Right forelimb (tissue), 1 donor: ENCODE measurements around the gene ARRB1.

Source experiments
- DNase-seq: peaks from one replicate; pipeline ENCODE4 v3.0.0-alpha.2; 2018

The ARRB1 gene

DNA sequence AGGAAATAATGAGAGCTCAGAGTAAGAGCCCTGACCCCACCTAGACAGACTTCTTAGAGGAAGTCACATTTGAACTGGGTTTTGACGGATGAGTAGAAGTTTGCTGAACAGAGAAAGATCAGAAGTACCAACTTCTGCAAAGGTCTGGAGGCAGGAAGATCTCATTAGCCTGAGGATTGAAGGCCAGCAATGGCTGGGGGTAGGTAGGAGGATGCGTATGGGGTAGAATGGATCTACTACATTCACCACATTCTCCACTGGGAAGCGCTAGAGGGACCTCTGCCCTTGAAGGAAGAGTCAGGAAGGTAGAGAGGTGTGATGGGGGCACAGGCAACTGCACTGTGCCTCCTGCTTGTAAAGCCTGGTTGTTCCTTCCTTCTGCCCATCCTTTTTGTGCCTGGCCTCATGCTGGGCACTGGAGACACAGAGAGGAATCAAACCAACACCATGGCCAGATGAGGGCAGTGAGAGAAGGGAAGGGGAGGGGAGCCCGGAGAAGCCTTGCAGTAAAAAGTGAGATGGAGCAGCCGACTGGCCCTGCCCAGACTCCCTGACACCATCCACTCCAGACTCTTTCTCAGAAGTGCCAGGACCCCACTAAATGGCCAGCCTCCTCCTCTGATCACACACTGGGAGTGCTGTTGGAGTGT, 106.0 kb downstream of the ARRB1 start:
- no peak for DNase-seq

DNA sequence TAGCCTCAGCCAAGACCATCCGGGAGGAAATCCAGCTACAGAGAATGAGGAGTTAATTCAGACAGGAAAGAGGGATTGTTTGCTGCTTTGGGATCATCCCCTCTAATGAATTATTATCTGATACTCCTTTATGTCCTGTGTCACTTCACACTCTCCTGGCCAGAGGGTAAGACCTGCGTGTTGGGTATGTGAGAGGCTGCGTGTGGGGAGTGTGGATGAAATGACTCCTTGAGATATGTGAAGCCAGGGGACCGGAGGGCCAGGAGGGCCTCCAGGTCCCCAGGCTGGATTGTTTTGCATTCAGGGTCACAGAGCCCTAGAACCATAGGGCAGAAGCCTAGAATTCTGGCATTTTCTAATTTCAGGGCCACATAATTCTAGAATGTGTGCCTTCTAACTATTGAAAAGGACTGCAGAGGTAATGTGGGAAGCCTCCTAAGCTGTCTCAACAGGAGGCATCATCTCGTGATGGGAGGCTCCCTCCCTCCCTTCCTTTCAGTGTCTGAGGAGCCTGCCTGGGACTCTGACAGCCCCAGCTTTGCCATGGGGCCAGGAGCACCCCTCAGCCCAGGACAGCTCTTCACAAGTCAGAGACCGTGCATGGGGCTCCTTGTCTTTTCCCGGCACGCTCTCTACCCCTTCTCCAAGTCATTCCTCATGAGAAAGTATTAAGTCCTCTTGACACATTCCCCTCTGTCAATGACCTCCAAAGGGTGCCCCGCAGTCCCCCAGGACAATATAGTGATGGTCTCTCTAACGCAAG, 107.2 kb downstream of the ARRB1 start:
- no peak for DNase-seq

DNA sequence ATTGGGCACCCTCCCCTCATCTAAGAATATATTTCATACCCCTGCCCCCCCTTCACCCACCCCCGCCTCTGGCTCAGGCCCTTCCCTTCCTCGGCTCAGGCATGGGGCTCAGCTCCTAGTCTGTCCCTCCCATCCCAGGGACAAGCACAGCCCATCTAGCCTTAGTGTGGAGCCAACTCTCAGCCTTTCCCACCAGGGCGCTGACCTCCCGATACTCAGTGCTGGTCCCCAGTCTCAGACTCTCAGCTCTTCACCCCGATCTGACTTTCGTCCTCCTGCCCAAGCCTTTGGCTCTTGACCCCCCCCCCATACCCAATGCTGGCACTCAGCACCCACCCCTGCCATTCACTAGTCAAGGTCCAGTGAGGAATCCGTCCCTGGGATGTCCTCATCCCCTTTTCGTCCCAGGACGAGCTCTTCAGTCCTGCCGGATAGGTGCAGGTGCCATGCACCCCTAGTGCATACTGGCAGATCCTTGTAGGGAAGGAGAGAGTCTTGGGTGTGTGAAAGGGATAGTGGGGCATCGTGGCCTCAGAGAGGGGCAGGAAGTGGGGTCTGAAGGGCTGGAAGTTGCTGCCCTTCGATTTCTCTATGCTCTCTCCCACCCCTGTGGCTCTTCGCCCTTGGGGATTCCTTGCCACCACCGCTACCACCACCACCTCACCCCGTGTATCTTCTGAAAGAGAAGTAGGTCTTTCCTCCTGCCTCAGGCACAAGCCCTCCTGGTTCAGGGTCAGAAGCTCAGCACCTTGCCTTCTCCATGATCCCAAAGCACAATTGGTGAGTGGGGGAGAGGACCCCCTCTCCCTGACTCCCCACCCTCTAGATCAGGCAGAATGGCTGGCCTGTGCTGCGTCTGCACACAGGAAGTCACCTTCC, 108.5 kb downstream of the ARRB1 start:
- no peak for DNase-seq

DNA sequence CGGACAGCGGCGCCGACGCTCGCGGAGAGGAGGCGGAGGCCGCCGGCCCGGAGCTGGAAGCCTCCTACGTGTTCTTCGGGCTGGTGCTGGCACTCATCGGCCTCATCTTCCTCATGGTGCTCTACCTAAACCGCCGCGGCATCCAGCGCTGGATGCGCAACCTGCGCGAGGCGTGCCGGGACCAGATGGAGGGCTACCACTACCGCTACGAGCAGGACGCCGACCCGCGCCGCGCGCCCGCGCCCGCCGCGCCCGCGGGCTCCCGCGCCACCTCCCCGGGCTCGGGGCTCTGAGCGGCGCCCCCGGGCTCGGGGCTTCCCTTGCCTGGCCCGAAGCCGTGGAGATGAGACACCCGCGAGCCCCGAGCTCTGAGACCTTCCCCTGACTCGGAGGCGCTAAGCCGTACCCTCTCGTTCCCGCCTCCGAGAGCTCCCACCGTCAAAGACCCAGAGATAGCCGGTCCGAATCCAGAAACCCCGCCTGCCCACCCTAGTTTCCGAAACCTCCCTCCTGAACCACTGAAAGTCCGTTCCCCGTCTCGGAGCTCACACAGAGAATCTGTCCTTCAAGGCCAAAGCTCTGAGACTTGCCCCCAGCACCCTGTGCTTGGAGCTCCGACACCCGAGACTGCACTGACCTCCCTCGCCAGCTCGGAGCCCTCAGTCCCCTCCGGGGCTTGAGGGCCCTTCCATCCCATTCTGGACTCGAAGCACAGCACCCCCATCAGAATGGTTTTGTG, 109.4 kb downstream of the ARRB1 start:
- no peak for DNase-seq

DNA sequence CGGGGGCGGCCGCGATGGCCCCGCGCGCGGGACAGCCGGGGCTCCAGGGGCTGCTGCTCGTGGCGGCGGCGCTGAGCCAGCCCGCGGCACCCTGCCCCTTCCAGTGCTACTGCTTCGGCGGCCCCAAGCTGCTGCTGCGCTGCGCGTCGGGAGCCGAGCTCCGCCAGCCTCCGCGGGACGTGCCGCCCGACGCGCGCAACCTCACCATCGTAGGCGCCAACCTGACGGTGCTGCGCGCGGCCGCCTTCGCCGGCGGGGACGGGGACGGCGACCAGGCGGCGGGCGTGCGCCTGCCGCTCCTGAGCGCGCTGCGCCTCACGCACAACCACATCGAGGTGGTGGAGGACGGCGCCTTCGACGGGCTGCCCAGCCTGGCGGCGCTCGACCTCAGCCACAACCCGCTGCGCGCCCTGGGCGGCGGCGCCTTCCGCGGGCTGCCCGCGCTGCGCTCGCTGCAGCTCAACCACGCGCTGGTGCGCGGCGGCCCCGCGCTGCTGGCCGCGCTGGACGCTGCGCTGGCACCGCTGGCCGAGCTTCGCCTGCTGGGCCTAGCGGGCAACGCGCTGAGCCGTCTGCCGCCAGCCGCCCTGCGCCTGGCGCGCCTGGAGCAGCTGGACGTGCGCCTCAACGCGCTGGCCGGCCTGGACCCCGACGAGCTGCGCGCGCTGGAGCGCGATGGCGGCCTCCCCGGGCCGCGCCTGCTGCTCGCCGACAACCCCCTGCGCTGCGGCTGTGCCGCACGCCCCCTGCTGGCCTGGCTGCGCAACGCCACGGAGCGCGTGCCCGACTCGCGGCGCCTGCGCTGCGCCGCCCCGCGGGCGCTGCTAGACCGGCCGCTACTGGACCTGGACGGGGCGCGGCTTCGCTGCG, 110.2 kb downstream of the ARRB1 start:
- peak; percentile 94 for DNase-seq

DNA sequence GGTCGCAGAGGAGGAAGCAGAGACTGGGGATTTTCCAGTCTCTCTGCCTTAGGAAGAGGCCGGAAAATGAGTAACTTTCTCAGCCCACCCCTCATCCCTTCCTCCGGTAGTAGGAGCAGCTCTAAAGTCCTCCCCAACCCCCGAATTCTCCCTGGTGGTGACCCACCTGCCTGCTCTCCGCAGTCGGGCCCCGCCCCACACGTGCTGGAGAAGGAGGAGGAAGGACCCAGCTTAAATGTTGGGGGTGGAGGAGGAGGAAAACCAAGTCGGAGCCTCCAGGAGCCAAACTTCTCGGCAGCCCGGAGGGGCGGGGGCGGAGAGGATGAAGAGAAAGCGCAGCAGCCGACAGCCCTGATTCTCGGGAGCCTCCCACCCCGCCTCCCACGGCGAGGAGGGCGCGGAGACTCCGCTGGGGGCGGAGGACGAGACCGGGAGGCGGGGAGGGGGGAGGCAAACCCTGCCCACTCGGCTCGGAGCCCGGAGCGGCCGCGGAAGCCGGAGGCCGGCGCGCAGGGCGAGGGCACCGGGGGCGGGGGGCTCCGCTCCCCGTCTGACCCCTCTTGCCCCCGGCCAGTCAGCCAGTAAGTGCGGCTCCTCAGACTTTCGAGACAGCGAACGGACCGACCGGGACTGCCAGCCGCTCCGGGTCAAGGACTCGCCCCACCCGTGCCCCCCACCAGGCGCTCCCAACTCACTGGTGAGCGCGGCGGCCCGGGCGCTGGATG, 111.0 kb downstream of the ARRB1 start, which contains the start of gene TPBGL:
Gene TPBGL, plus strand, starts transcription at position 464 of the 725 bp plus-strand sequence. CDS start 276 bp downstream, outside the sequence.
- peak; percentile 60 for DNase-seq

DNA sequence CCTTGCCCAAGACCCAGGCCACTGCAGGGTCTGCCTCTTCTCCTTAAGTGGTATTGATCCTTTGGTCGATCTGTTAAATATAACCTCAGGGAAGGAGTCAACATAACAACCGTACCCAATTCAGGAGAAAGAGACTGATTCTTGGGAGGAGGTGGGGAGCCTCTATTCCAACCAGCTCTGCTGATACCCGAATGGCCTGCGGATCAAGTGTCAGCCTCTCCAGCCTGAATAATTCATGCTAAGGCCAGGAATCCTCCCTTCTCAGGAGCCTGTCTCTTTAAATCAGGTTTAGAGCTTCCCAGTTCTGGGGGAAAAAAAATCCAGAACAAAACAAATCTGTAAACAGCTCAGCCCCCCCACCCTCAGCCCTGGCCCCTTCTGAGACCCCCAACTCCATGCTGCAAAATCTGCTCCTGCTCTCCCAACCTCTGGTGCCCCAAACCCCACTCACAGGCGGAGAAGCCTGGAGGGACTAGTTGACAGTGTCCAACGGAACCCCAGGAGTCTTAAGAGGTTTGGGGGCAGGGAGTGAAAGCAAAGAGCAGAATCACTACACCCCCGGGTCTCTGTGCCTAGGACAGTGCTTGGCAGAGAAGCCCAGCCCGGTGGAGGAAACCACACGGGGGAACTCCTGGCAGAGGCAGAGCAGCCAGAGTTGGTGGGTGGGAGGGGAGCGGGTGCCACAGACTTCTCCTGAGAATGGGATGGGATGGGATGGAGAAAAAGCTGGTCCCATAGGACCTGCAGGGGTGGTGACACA, 111.8 kb downstream of the ARRB1 start:
- no peak for DNase-seq

DNA sequence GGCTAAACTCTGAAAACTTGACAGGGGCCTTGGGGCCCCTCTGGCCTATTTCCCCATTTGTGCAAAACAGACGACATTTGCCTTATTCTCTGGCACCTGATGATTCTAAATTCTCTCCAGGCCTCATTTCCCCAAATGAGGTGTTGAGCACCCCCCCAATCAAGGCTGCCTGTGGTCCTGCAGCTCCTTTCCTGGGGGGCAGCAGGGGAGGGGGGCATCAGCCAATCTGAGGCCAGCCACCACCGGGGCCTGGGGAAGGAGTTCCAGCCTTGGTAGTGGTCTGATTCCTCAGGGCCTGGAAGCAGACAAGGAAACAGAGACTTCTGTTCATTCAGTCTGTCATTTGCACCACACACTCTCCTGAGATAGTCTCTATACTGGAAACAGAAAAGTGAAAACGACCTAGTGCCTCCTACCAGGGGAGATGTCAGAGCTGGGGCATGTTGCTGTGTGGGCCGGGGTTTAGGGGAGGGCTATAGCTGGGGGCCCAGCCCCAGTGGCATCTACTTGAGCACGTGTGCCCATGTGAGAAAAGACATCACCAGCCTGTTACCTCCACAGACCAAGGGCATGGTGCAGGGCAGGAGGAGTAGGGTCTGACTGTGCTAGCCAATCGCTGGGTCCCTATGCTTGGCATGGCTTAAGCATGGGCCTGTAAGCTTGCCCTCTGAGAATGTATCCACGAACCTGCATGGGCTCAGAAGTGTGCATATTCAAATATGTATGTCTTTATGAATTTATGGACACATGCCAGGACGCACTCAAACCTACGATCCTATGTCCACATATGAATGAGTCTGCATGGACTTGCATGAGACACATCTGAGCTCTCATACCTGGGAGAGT, 112.6 kb downstream of the ARRB1 start:
- DNase-seq, result no peak

DNA sequence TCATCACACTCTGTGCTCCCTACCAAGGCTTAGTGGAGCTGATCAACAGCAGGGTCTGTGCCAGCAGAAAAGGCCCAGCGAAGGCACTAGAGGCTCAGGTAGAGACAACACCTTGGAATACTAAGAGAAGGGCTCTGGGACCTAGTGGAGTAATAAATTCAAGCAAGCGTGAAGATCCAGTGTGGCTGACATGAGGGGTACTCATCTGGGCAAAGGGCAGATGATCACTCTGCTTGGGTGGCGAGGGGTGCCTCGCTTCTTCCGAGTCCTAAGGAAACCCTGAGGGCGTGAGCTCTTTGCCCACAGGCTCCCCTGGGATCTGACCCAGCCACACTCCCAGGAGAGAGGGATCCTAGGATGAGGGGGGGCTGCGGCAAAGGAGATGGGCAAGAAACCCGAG, 114.4 kb downstream of the ARRB1 start:
- DNase-seq, result no peak

DNA sequence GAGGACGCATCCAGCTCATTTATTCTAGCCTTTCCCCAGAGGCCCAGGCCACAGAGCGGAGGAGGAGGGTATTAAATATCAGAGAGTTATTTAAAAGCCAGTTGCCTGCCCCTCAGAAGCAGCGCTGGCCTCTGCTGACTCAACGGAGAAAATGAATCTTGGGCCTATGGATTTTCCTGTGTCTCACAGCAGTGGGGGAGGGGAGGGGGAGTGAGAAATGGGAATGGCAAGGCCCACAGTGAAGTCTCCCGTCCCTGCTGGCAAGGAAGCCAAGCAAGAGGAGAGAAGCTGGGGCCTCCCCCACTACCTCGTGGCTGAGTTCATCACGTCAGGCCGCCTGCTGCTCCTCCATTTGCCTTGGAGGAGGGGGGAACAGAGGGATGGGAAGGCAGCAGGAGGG, 115.4 kb downstream of the ARRB1 start:
- no peak for DNase-seq

DNA sequence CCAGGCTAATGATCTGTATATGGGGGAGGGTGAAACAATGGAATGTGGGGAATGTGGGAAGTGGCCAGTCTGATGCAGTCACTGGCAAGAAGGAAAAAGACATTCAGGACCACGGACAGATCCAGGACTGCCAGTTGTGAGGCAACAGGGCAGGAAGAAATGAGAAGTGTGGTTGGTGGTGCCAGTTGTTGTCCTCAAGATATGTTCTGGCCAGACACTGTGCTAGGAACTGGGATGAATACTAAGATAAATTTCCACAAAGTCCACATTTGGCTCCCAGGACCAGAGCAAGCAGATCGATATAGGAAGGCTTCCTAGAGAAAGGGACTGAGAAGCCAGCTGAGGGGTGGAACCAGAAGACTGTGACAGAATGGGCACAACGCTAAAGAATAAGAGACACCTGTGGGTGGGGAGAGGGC, 117.7 kb downstream of the ARRB1 start:
- peak; percentile 57 for DNase-seq

DNA sequence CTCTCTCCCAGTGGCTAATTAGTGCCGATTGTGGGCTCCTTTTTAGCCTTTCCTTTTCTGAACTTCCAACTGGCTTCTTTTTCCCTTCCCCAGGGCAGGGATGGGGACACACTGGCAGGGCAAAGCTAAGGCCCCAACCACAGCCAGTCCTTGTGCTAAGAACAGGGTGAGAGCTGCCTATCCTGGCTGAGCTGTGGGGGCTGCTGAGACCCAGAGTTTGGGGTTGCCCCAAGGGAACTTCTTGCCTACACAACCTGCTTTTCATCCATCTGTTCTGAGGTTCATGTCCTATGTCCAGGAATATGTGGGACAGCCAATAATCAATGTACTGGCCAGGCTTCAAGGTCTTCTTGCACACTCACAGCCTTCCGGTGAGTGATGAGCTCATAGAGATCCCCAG, 120.8 kb downstream of the ARRB1 start:
- DNase-seq, result no peak

DNA sequence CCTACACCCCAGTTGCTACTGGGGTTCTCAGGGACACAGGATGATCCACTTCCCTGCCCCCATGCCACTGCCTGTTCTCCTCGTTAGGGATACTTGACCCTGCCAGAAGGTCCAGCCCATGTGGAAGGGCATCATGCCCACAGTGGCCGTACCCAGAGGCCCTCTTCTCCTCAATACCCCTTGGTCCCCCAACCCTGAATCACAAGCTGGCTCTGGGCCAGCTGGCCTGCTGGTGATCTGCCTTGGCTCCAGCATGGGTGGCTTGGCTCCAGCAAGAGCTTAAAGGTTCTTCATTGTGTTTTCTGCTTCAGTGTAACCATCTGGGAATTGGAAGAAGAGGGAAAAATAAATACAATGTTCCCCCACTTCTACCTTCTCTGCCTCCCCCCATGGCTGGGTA, 122.0 kb downstream of the ARRB1 start:
- DNase-seq, result no peak

DNA sequence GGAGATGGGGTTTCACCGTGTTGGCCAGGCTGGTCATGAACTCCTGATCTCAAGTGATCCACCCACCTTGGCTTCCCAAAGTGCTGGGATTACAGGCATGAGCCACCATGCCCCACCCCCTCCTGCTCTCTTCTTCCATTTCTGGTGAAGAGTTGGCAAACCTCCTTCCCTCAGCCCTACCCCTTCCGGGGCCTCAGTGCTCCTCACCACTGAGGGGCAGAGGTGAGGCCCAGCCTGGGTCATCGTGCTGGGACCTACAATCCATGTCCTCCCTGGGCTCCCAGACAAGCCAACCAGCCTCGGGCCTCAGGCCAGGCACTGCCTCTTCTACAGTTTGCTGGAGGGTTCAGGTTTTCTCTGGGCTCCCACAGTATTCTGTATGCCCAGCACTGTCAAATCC, 125.7 kb downstream of the ARRB1 start:
- no peak for DNase-seq

DNA sequence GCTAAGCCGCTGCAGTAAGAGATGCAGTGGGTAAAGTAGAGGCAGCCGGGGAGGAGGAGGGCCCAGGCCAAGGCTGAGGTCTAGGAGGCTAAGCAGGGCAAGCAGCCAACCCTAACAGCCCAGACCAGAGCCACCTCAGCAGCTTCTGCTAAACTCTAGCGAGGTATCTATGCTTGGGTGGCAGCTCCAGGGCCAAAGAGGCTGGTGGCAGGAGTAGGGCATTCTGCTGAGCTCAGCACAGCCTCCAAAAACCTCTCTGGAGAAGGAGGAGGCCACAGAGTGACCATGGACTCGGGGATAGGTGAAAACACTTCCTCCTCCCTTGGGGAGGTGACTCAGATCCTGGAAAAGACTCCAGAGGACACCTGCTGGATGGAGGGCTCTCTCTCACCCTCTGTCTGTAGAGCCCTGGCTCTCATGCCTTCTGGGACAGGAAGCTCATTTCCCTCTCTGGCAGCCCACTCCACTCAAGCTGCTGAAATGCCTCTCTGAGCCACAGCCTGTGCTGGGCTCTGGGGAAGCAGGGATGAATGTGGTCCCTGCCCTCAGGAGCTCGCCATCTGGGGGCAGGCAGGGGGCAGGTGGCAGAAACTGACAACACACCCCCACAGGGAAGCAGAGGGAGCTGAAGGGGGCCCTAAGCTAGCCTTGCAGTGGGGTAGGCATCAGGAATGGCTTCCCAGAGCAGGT, 127.4 kb downstream of the ARRB1 start:
- DNase-seq, result no peak

DNA sequence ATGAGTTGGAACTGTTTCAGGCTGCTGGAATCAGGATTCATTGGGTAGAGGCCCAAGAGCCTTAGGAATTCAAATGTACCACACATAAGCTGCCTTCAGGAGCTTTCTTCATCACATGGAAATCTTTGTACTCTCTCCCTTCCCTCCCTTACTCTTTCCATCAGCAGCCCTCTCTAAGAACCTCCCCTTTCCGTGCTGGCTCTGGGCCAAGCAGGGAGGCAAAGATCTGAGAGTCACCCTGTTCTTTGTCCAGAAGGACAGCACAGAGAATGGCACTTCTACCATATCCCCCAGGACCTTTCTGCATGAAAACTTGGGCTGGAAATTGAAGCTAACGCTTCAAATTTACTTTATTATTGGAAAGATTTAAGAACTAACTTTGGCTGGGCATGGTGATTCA, 131.6 kb downstream of the ARRB1 start:
- DNase-seq, result no peak

DNA sequence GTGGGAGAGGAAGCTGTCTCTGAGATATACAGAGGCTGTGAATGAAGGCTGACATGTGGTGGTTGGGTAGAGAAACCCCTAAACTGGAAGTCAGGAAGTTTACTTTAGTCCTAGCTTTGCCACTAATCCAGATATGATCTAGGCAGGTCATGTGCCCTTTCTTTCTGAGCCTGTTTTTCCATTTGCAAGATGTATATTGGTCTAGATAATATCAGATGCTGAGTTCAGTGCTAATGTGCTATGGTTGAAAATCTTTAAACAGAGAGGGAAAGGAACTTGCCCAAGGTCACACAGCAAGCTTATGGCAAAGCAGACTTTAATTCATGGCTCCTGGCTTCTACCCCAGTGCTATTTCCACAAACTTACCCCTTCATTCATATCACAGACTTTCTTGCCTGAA, 136.6 kb downstream of the ARRB1 start:
- no peak for DNase-seq

DNA sequence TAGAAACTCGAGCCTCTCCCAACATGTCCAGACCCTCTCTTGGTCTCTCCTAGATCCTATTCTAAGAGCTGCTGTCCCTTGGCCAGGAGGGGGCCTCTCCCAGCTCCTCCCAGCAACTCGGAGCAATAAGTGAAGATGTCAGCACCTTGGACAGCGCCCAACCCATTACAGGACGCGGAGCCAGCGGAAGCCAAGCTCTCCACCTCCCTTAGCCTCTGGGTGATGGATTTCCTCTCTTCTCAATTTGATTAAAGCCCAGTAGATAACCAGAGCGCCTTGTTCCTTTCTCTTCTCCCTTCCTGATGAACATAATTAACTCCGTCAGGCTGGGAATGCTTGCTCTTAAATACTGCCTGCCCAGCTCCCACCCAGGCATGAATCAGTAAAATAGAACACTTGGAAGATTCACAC, 137.0 kb downstream of the ARRB1 start:
- peak; percentile 88 for DNase-seq
